ENCODE data around the gene PFDN6.
"Not testable (repeated sequence)": the region's sequence is repeated elsewhere in the genome, so short reads cannot be mapped to it uniquely, and the experiment has no call there.

Gene PFDN6

DNA sequence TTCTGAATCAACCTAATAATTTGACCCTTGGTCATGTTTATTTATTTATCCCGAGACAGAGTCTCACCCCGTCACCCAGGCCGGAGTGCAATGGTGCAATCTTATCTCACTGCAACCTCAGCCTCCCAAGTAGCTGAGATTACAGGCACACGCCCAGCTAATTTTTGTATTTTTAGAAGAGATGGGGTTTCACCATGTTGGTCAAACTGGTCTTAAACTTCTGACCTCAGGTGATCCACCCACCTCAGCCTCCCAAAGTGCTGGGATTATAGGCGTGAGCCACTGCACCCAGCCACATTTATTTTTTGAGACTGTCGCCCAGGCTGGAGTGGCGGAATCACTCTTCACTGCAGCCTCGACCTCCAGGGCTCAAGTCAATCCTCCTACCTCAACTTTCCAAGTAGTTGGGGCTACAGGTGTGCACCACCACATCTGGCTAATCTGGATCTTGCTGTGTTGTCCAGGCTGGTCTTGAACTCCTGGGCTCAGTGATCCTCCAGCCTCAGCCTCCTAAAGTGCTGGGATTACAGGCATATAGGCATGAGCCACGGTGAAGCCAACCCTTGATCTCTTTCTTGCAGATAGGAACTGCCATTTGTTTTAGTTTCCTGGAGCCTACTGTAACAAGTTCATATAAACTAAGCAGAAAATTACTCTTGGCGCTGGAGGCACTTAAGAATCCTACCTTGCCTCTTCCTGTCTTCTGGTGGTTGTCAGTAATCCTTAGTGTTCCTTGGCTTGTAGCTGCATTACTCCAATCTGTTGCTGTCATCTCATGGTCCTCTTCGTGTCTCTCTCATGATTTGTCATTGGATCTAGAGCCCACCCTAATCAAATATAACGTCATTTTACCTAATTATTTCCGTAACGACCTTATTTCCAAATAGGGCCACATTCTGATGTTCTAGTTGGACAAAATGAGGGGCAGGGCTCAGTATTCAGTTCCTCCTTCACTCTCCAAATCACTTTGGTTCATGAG lies 15.2 kb upstream of the PFDN6 start:
- no peak for DNase-seq

DNA sequence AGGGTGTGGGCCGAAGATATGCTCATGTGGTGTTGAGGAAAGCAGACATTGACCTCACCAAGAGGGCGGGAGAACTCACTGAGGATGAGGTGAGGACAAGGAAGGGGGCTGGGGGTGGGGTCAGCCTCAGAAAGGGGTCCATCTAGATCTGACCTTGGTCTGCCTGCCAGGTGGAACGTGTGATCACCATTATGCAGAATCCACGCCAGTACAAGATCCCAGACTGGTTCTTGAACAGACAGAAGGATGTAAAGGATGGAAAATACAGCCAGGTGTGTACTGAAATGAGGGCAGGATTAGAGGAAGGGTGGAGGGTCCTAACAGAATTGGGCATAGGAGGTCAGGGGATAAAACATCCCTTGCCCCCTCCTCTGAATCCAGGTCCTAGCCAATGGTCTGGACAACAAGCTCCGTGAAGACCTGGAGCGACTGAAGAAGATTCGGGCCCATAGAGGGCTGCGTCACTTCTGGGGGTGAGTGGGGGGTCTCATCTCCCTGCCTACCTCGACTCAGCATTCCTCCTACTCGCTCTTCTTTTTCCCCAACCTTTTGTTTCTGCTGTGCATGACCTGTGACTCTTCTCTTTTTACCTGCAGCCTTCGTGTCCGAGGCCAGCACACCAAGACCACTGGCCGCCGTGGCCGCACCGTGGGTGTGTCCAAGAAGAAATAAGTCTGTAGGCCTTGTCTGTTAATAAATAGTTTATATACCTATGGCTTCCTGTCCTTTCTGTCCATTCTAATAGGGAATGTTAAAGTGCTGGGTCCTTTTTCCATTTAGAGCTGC lies 13.4 kb upstream of the PFDN6 start:
- not testable (repeated sequence) for DNase-seq

DNA sequence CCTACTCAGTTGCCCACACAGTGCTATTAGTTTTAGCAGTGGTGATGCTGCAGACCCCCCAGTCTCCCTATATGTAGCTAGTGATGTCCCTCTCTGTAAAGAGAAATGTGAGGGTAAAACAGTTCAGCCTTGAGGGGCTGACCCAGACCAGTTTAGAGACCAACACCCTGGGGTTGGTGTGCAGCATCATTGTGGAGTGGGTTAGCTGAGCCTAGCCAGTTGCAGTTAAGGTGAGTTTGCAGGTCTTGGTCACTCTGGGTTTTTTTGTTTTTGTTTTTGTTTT lies 12.9 kb upstream of the PFDN6 start:
- DNase-seq, result no peak

- DNase-seq, result peak; percentile 45 to 65 (median 57)
Measured at GRCh38 chr6:33276864-33277662, 12.3 kb upstream of the PFDN6 start, which contains the start of gene B3GALT4. B3GALT4 (plus strand) TSS chr6:33277123; CDS start chr6:33277420, 297 bp downstream.

- DNase-seq, result no peak
Measured at GRCh38 chr6:33277663-33278391, 11.6 kb upstream of the PFDN6 start.

DNA sequence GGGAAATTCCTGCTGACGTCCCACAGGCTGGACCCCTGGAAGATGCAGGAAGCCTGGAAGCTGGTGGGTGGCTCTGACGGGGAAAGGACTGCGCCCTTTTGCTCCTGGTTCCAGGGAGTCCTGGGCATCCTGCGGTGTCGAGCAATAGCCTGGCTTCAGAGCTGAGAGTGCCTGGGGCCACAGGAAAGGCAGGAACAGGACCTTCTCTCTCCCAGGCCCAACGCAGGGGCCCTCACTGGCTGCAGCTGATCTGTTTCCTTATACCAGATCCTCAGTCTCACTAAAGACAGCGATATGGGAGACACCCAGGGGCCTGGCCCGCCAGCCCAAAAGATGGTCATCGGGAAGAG lies 11.0 kb upstream of the PFDN6 start:
- no peak for DNase-seq

DNA sequence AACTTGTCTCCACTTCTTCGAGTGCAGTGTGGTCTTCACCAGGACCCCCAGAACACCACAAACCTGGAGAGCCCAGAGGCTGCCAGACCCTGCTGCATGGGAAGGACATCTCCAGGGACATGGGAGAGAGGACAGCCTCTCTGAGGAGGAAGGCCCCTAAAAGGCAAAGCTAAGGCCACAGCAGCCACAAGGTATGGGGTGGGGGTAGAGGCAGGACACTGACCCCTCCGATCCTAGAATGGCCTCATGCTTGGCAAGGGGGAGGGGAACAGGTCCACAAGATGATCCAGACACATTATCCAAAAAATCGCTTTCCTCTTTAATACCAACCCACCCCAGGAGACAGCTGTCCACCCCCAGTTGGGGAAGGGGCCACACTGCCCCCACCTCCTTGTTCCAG lies 10.6 kb upstream of the PFDN6 start:
- no peak for DNase-seq

DNA sequence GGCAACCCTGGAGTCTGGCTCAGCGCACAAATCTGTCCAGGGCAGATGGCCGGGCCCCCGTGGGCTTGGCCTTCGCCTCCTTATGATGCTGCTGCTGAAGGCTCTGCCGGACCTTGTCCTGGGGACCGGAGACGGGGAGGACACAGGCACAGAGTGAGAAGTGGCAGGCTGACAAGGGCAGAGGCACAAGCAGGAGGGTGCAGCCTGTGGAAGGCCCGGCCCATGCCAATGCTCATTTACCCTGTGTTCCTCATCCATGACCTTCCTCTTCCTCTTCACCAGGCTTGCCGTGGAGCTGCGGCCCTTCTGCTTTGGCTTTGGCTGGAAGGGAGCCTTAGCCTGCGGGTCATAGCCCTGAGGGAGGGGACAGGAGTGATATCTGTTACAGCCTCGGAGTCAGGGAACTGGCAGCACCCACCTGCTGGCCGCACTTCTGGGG lies 10.1 kb upstream of the PFDN6 start:
- DNase-seq, result no peak

DNA sequence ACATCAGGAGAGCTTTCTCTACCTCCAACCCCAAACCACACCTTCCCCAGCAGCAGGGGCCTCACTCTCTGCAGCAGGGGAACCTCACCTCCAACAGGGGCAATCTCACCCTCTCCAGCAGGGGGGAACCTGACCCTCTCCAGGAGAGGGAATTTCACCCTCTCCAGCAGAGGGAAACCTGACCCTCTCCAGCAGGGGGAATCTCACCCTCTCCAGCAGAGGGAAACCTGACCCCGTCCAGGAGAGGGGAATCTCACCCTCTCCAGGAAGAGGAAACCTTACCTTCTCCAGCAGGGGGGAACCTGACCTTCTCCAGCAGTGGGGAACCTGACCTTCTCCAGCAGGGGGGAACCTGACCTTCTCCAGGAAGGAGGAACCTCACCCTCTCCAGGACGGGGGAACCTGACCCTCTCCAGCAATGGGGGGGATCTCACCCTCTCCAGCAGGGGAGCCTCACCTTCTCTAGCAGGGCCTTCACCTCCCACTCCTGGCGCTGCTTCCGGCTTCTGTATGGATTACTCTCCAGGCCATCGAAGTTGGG lies 9.4 kb upstream of the PFDN6 start:
- no peak for DNase-seq

DNA sequence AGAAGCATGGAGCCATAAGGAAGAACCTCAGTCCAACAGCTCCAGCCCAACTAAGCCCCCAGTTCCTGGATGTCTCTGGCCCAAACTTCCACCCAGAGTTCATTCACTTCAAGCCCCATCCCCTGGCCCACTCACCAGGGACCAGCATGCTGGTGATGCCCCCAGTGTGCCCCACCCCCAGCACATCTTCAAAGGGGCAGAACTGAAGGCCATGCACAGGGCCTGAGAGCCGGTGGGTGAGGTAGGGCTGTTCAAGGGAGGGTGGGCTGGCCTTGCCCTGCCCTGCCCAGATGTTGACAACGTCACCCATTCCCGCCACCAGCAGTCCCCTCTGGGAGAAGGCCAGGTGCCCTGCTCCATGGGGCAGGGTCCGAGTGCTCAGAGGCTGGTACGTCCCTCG lies 8.9 kb upstream of the PFDN6 start:
- DNase-seq, result no peak

DNA sequence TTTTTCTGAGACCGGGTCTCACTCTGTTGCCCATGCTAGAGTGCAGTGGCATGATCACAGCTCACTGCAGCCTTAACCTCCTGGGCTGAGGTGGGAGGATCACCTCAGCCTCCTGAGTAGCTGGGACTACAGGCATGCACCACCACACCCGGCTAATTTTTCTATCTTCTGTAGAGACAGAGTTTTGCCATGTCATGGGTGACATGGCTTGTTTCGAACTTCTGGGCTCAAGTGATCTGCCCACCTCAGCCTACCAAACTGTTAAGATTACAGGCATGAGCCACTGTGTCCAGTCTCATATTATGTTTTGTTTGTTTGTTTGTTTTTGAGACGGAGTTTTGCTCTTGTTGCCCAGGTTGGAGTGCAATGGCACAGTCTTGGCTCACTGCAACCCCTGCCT lies 4.2 kb upstream of the PFDN6 start:
- DNase-seq, result not testable (repeated sequence)

DNA sequence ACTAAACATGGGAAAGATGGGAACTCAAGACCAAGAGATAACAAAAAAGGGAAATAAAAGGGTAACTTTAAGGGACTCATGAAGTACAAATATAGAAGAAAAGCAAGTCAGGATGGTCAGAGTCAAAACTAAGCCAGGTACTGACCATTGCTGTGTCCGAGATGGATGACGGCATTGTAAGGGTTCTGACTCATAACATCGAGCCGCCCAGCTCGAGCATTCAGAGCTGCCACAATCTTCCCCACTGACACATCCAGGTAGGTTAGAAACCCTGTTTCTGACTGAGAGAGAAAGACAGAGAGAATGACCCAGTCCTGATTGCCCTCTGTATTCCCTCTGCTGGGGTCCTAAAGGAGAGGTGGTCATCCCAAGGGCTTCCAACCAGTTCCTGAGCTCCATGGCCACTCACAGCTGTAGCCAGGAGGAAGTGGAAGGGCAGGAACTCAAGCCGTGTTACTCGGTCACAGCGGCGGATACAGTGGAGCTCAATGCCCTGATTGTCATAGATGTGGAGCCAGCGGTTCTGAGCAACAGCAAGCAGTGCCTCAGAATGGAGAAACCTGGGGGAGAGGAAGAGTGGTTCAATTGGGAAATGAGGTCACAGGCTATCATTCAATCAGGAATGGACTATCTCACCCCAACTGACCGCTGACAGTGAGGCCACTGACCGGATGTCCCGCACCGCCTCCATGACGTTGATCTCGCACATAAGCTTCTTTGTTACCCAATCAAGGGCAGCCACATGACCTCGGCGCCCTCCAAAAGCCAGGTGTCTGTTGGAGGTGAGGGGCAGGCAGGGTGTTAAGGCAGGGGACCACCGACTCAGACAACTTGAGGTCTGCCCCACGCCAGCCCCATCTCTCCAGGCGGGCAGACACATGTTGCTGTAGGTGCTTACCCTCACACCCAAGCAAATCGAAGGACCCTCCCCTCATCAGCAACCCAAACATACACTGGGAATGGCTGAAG lies 2.2 kb upstream of the PFDN6 start:
- no peak for DNase-seq

GRCh38 chr6:33288141-33288920 lies 1.1 kb upstream of the PFDN6 start:
- DNase-seq, result no peak

GRCh38 chr6:33289784-33290315 lies 449 bp downstream of the PFDN6 start:
- no peak for DNase-seq

DNA sequence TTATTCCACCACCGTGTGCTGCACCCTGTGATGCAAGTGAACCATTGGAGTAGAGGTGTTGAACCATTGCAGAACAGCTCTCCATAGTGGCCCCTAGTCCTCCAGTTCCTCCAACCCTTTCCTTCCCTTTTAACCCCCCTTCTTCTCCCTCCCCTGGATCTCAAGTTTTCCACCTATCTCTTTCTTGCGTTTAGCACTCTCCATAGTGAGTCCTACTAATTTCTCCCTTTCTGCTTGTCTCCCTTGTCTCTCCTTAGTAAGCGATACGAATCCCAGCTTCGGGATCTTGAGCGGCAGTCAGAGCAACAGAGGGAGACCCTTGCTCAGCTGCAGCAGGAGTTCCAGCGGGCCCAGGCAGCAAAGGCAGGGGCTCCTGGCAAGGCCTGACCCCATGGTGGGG lies 1.1 kb downstream of the PFDN6 start:
- no peak for DNase-seq

GRCh38 chr6:33292996-33293682 lies 3.7 kb downstream of the PFDN6 start:
- no peak for DNase-seq

DNA sequence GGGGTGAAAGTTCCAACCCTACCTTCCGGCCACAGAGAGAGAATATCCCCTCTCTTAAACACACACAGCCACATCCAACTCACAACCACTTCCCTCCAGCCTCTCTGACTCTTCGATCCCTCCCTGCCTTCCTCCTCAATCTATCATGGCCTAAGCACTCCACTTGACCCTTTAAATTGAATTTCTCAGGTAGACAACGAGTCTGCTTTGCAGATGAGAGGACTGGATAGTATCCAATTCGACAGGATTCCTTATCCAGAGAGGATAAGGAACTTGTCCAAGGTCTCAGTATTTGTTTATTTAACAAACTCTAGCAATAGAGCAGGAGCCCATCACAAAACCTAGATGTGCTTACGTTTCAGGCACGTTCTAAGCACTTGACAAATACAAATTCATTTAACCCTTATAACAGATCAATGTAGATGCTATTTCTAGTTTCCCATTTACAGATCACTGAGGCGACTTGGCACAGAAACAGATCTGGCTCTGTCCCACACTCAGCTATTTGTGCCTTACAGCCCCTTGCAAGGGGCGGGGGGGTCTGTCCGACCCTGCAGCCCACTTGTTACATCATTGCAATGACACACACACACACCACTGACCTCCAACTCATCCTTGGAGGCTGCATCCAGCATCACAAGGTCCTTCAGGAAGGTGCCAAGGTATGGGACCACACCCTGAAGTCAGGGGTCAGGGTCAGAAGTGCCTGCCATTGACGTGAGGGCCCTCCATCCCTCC lies 4.9 kb downstream of the PFDN6 start:
- DNase-seq, result no peak

DNA sequence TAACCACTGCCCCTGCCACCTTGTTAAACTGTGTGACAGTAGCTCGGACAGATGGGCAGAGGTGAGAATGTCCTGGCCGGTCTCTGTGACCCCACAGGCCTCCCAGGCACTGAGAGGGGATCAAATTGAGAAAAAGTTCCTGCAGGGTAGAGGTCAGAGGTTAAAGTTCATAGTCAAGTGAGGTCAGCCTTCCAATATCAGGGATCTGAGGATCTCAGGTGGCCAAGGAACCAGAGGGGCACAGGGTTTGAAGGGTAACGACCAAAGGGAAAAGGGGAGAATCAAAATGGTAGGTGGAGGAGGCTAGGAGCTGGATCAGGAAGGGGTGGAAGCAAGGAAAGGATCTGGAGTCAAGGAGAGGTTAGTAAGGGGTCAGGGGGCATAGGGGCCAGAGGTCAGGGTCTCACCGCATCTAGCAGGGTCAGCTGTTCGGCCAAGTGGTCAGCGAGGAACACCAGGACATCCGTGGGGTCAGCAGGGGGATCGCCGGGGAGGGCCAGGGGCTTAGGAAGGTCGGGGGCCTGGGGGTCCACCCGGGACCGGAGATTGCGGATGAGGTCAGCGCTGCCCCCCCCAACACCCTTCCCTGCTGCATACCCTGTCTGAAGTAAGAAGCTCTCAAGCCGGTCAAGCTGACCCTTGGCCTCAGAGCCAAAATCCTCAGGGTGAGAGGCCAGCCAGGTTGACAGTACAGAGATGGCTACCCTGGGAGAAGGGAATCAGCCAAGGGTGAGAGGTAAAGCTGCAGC lies 6.4 kb downstream of the PFDN6 start:
- DNase-seq, result no peak

All from activated naive CD4-positive, alpha-beta T cell (primary cell).